GM12865 (cell line): ENCODE measurements around the gene OR51I2.

Source experiments
- DNase-seq: peaks from one replicate; pipeline ENCODE4 v3.0.0; 2010; ENCODE audit warnings: low read depth
- H3K4me3 ChIP-seq: 2 replicates; pipeline ENCODE4 v1.5.1; 2011; ENCODE audit warnings: mild to moderate bottlenecking, low read depth, low read length, control low read depth
- TF ChIP-seq, protein P1 (sequence below): IDR thresholded peaks from 2 replicates; pipeline ENCODE4 v1.5.1; 2011; ENCODE audit warnings: low read length, control low read depth, low read depth, inconsistent platforms; ENCODE audit not compliant: insufficient read depth; ENCODE audit errors: missing control alignments

The OR51I2 gene, protein sequence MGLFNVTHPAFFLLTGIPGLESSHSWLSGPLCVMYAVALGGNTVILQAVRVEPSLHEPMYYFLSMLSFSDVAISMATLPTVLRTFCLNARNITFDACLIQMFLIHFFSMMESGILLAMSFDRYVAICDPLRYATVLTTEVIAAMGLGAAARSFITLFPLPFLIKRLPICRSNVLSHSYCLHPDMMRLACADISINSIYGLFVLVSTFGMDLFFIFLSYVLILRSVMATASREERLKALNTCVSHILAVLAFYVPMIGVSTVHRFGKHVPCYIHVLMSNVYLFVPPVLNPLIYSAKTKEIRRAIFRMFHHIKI

DNA sequence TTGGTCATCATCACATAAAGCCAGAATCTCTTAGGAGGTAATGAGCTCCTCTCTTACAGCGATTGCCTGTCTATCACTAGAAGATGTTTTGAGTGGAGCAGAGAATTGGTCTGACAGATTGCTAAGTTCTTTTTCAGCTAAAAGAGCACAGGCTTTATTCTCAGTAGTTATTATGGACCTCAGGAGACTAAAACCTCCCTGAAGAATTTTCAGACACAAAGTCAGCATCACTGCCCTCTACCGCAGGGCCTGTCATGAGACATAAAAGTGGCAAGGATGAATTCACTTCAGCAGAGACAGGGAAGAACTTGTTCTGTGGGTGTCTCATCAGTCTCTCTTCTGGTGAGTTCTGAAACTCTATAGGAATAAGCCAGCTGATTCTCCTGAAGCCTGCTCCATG, at the start of gene OR51I2:
Gene OR51I2 (plus strand): TSS at position 301 of the 400 bp plus-strand sequence. CDS start 4,166 bp downstream, outside the sequence.
- H3K4me3 ChIP-seq: no peak within 1 kb of the TSS
- DNase-seq: no peak
- TF ChIP-seq, protein P1, sequence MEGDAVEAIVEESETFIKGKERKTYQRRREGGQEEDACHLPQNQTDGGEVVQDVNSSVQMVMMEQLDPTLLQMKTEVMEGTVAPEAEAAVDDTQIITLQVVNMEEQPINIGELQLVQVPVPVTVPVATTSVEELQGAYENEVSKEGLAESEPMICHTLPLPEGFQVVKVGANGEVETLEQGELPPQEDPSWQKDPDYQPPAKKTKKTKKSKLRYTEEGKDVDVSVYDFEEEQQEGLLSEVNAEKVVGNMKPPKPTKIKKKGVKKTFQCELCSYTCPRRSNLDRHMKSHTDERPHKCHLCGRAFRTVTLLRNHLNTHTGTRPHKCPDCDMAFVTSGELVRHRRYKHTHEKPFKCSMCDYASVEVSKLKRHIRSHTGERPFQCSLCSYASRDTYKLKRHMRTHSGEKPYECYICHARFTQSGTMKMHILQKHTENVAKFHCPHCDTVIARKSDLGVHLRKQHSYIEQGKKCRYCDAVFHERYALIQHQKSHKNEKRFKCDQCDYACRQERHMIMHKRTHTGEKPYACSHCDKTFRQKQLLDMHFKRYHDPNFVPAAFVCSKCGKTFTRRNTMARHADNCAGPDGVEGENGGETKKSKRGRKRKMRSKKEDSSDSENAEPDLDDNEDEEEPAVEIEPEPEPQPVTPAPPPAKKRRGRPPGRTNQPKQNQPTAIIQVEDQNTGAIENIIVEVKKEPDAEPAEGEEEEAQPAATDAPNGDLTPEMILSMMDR: no peak

DNA sequence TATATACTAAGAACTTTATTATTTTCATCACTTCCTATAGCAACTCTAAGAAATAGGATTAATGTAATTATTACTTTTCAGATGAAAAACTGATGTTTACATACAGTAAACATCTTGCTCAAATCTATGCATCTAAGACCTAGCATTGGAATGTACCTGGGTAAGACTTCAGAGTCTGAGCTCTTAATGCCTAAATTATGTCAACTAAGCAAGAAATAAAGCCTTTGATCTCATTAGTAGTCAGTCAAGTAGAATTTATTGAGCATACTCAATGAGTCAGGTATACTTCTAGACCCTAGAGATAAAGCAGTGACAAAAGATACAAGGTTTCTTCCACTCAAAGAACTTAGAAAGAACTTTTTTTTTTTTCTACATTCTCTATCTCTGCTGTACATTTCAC, 44.0 kb upstream of the OR51I2 start:
- TF ChIP-seq, protein P1: no peak
- no peak overlapping the region for H3K4me3 ChIP-seq
- DNase-seq: no peak

GRCh38 chr11:5420993-5421392, 28.1 kb upstream of the OR51I2 start:
- TF ChIP-seq, protein P1: no peak
- DNase-seq: no peak
- H3K4me3 ChIP-seq: no peak overlapping the region

DNA sequence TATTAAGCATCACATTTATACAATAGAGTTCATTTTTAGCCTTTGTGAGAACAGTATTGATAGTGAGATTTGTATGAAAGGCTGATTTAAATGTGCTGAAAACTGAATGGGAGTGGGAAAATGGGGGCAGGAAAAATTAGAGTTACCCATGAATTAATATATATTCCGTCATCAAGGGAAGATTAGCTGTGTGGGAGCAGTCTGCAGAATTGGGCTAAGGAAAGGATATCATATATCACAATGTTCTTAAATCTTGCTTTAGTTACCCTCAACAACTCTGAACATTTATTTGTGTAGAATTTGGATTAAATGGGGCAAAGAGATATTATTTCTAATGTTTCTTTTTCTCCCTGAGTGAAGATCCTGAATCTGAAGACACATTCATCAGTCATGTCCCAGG, 27.3 kb upstream of the OR51I2 start, which contains the start of gene OR51Q1:
Gene OR51Q1 (plus strand): TSS at position 301 of the 400 bp plus-strand sequence. CDS start 90 bp downstream, at position 391.
- TF ChIP-seq, protein P1: no peak
- no peak within 1 kb of the TSS for H3K4me3 ChIP-seq
- no peak for DNase-seq

- TF ChIP-seq, protein P1: no peak
- H3K4me3 ChIP-seq: no peak overlapping the region
- no peak for DNase-seq
These were observed 26.0 kb upstream of the OR51I2 start for GRCh38 chr11:5423131-5423530.

DNA sequence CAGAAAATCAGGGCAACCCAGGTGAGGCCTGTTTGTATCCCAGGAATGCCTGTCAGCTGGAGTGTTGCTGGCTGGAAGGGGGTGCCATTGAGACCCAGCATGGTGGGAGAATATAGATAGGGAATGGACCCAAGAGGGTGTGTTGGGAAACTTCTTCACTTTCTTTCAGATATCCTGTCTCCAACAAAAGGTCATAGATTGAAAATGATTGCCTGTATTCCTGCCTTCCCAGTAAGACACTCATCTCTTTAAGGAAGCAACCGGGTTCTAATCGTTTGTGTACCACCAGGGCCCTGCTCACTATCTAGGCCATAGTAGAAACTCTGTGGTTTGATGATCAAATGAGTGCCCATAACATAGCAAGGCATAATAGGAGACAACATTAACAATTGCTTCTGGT, 7.7 kb upstream of the OR51I2 start, which contains the start of gene OR51I1:
Gene OR51I1 (minus strand): TSS at position 101 of the 400 bp plus-strand sequence. CDS start 0 bp downstream, at position 101.
- no peak for DNase-seq
- TF ChIP-seq, protein P1: no peak
- no peak within 1 kb of the TSS for H3K4me3 ChIP-seq
